Globus pallidus (tissue), 1 donor: Measurements from ENCODE around the gene NEGR1.
"Not testable (repeated sequence)": the region's sequence is repeated elsewhere in the genome, so short reads cannot be mapped to it uniquely, and the experiment has no call there.

ENCODE experiments used
- DNase-seq: peaks from one replicate; pipeline ENCODE4 v3.0.0-alpha.2; 2015; ENCODE audit warnings: low spot score

Gene NEGR1

GRCh38 chr1:71940261-71940660 lies 342.1 kb downstream of the NEGR1 start:
- no peak for DNase-seq

GRCh38 chr1:71930511-71930910 lies 351.8 kb downstream of the NEGR1 start:
- no peak for DNase-seq

- no peak for DNase-seq
Measured at GRCh38 chr1:71921935-71922559, 360.3 kb downstream of the NEGR1 start.

- DNase-seq, result no peak
Measured at GRCh38 chr1:71921204-71921603, 361.1 kb downstream of the NEGR1 start.

GRCh38 chr1:71920556-71920955 lies 361.8 kb downstream of the NEGR1 start:
- DNase-seq, result no peak

GRCh38 chr1:71919811-71920509 lies 362.4 kb downstream of the NEGR1 start:
- no peak for DNase-seq

GRCh38 chr1:71918630-71919029 lies 363.7 kb downstream of the NEGR1 start:
- DNase-seq, result no peak

- DNase-seq, result no peak
Measured at GRCh38 chr1:71916894-71917293, 365.4 kb downstream of the NEGR1 start.

GRCh38 chr1:71914626-71915025 lies 367.7 kb downstream of the NEGR1 start:
- DNase-seq, result no peak

- DNase-seq, result no peak
Measured at GRCh38 chr1:71908871-71909390, 373.4 kb downstream of the NEGR1 start.

GRCh38 chr1:71908303-71908702 lies 374.0 kb downstream of the NEGR1 start:
- DNase-seq, result no peak

GRCh38 chr1:71899881-71900280 lies 382.5 kb downstream of the NEGR1 start:
- no peak for DNase-seq

GRCh38 chr1:71888166-71888565 lies 394.2 kb downstream of the NEGR1 start:
- not testable (repeated sequence) for DNase-seq

- no peak for DNase-seq
Measured at GRCh38 chr1:71885171-71885570, 397.2 kb downstream of the NEGR1 start.

GRCh38 chr1:71882637-71883036 lies 399.7 kb downstream of the NEGR1 start:
- no peak for DNase-seq

- no peak for DNase-seq
Measured at GRCh38 chr1:71882226-71882625, 400.1 kb downstream of the NEGR1 start.

- no peak for DNase-seq
Measured at GRCh38 chr1:71881611-71882010, 400.7 kb downstream of the NEGR1 start.

- no peak for DNase-seq
Measured at GRCh38 chr1:71869326-71869725, 413.0 kb downstream of the NEGR1 start.

- no peak for DNase-seq
Measured at GRCh38 chr1:71862756-71863155, 419.6 kb downstream of the NEGR1 start.

- no peak for DNase-seq
Measured at GRCh38 chr1:71861022-71861421, 421.3 kb downstream of the NEGR1 start.

GRCh38 chr1:71859806-71860205 lies 422.5 kb downstream of the NEGR1 start:
- DNase-seq, result no peak

- DNase-seq, result no peak
Measured at GRCh38 chr1:71857862-71858261, 424.5 kb downstream of the NEGR1 start.

- DNase-seq, result no peak
Measured at GRCh38 chr1:71853360-71853759, 429.0 kb downstream of the NEGR1 start.

- DNase-seq, result no peak
Measured at GRCh38 chr1:71850936-71851335, 431.4 kb downstream of the NEGR1 start.
